ENCODE results near the gene RBPJ.
A peak's percentile ranks its signal among the peaks of the same experiment; 100 is the strongest.

Gene RBPJ

DNA sequence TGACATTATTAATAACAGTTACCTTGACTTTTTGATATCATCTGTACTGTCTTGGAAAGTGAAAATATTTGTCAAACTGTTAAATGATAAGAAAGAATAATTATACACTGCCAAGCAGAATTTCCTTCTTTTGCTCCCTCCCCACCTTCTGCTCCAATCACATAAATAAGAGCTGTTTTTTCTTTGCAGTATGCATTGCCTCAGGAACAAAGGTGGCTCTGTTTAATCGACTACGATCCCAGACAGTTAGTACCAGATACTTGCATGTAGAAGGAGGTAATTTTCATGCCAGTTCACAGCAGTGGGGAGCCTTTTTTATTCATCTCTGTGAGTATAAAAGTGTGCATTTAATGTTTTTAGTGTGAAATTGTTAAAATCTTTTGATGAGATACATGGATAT lies 103.3 kb downstream of the RBPJ start:
- ATAC-seq, result no peak

DNA sequence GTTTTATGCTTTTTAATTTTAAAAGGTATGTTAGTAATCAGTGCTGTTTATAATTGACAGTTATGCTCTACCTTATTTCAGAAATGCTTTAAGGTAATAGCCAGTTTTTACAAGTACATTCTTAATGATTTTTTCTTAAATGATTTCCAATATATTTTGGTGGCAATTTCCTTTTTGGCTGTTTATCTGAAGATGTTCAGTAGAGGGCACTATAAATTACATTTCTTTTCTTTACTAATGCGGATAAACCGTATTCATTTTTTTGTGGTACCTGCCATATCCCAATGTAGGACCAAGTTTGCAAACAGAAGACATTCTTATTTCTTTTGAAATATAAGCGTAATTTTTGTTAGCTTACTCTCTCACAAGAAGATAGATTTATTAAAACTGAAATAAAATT lies 104.0 kb downstream of the RBPJ start:
- no peak for ATAC-seq

DNA sequence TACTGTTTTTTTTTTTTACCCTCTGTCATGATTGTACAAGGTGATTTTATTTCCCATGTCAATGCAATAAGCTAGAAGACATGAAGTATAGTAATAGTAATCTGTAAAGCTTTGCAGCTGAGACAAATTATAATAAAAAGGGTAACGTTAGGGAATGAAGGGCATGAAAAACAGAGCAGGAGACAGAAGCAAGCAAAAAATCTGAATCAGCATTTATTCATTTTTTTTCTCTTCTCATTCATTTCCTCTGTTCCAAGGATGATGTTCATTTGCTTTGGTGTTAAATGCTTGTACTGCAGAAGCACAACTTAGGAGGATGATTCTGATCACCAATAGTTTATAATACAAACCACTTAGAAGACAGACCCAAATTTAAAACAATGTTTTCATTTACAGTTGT lies 105.1 kb downstream of the RBPJ start:
- no peak for ATAC-seq

DNA sequence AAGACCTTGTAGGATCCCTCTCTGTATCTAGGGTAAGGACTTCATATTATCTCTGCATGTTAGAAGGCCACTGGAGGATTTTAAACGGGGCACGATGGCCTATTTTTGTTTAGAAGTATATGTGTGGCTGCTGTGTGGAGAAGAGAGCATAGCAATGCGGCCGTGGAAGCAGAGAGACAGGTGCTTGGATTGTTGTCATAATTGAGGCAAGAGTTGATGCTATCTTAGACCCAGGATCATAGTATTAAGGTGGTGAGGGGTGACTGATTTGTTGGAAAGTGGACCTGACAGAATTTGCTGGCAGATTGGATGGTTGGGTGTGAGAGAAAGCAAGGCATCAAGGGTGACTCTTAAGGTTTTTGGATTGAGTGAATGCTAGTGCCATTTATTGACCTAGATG lies 106.1 kb downstream of the RBPJ start:
- ATAC-seq, result no peak

DNA sequence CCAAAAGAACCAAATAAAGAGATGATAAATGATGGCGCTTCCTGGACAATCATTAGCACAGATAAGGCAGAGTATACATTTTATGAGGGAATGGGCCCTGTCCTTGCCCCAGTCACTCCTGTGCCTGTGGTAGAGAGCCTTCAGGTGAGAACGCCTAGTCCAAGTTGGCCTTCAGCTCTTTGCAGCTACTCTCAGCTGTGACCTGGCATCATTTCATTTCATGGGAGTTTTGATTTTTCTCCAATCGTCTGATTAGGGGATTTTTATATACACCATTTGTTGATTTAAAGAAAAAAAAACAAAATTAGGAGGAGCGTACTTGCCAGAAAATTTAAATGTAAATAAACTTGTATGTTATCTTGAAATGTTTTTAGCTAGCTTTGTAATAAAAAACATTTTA lies 109.1 kb downstream of the RBPJ start:
- ATAC-seq, result no peak

DNA sequence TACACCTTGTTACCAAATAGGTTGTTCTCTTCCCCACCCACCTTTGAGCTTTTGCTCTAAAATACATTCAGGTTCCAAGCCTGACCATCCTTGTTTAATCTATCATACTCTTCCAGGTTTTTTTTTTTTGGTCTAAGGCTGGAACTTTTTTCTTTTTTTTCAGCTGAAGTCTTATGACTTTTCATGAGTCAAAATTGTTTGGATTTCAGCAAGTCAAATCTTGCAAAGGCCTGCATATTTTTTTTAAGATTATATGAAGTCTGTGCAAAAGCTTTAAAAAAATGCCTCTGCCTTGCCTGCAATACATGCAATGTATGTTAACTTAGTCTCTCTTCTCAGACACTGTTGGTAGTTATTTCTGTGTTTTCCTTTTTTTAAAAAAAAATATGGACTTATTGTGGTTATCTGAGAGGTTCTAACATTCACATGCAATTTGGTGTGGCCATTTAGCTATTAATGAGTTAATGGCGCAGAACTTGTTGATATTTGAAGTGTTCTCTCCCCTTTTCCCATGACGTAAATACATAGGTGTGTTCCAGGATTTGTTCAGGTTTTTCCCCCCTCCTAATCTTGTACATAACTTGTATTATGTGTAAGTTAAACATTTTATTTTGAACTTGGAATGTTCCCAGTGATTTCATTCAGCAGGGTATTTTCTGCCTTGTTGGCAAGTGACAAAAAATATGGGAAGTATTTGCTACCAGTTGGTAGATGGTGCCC lies 110.8 kb downstream of the RBPJ start:
- no peak for ATAC-seq

DNA sequence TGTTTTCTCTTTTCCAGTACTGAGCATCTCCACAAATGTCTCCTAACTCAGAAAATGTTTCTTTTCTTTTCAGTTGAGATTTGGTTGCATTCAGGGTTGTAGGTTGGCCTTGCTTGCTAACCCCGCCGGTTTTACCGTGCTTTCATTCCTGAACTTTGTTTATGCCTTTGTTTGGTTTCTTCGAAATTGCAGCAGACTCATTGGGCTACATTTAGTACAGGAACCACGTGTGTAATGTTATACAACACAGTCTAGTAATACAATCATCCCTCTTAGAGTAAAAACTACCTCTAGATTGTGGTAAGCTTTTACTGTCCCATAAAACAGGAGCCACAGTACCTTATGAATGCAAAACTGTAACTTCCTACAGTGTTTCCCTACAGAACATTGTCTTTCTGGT lies 111.6 kb downstream of the RBPJ start:
- no peak for ATAC-seq

DNA sequence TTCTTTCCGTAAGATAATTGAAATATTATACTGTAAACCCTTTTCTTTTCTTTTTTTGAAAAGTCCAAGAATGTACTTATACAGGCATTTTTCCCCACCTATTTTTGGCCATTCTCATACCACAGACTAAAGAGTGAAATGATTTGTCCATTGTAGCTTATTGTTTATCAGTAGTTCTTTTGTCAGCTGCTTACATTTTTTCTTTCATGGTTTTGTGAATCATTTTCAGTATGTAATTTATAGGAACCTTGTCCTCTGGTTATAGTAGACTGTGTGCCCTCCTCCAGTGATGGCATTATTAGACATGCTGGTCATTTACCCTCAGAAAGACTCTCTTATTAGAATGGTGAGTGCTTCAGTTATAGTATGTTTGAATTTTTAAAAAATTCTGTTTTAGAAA lies 112.7 kb downstream of the RBPJ start:
- ATAC-seq, result no peak

DNA sequence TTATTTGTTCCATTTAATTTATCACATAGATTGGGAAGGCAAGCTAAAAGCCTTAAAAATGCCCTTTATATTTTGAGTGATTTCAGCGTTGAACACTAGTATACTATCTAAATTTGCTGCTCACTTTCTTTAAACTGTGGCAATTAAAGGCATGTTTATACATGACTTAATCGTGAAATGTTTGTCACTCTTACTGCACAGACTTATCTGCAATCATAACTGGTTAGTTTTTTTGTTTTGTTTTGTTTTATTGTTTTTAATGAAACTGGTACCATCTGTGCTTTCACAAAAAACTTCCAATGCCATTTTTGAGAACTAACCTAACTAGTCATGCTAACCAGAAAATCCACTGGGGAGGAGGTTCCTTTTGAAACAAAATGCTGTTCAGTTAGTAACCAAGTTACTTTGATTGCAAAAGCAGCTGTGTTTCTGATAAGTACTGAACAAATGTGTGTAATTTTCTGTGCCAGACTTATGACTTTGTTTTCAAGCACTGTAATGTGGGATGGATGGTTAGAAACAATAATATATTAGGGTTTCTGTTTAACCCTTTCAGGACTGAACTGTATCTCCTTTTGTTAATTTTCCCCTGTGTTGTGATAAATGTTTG lies 113.3 kb downstream of the RBPJ start:
- ATAC-seq, result no peak

DNA sequence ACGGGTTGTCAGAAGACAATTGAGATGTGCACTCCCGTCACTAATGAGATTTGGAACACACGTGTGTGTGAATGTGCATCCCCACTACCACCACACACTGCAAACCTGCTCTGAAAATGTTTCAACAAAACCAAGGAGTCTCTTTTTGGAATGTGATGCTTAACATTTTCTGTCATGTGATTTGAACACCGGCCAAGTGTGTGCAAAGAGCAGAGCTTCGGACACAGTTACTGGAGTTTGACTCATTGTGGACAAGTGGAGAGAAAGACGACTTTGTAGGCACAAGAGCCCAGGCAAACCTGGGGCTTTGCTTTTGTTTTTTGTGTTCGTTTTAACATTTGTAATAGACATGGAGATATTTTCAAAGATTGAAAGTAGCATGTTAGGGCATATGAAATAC lies 120.3 kb downstream of the RBPJ start:
- no peak for ATAC-seq

DNA sequence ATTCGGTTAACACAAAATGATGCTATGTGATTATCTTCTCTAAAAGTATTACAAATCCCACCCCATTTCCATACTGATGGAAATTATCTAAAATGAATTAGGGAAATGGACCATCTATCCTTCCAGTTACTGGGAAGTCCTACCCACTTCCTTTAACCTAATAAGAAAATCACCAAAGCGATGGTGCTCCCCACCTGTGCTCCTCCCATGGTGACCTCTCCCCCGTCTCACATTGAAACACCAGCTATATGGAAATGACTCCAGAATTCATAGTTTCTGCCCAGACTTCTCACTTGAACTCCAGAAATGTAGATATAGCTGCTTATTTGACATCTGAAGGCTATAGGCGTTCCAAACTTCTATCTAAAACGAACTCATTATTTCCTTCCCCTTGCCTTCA lies 121.0 kb downstream of the RBPJ start:
- no peak for ATAC-seq

DNA sequence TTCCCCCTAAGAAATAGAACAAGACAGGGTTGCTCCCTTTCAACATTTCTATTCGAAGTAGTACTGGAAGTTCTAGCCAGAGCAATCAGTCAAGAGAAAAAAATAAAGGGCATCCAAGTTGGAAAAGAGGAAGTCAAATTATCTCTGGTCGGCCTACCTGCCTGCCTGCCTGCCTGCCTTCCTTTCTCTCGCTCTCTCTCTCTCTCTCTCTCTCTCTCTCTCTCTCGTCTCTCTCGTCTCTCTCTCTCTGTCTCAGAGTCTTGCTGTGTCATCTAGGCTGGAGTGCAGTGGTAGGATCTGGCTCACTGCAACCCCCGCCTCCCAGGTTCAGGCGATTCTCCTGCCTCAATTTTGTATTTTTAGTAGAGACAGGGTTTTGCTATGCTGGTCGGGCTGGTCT lies 126.6 kb downstream of the RBPJ start:
- ATAC-seq, result no peak

DNA sequence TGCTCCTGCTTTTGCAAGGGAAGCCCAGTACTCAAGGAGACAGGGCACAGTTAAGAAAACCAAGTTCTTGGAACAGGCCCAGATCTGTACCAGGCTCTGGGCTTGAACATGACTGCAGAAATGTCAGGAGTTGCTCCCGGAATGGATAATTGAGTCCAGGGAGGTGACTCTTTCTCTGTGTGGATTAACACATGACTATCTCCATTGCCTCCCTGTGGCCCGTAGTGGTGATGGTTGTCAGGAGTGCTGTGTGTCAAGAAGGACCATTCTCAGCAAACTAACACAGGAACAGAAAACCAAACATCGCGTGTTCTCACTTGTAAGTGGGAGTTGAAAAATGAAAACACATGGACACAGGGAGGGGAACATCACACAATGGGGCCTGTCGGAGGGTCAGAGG lies 129.6 kb downstream of the RBPJ start:
- no peak for ATAC-seq

DNA sequence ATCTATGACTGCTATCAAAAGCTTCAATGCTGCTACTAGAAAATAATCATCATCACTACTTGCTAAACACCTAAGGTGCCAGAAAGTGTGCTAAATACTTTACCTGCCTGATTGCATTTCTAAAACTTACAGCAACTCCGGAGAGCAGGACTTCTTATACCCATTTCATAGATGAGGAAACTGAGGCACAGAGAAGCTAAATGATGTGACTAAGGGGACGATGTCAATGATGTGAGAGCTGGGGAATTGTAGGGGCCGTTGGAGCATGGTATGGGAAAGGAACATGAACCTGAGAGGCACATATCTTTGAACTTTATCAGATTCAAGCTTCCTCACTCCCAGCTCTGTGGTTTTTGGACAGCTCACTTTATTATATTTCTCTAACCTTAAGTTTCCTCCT lies 130.8 kb downstream of the RBPJ start:
- no peak for ATAC-seq

DNA sequence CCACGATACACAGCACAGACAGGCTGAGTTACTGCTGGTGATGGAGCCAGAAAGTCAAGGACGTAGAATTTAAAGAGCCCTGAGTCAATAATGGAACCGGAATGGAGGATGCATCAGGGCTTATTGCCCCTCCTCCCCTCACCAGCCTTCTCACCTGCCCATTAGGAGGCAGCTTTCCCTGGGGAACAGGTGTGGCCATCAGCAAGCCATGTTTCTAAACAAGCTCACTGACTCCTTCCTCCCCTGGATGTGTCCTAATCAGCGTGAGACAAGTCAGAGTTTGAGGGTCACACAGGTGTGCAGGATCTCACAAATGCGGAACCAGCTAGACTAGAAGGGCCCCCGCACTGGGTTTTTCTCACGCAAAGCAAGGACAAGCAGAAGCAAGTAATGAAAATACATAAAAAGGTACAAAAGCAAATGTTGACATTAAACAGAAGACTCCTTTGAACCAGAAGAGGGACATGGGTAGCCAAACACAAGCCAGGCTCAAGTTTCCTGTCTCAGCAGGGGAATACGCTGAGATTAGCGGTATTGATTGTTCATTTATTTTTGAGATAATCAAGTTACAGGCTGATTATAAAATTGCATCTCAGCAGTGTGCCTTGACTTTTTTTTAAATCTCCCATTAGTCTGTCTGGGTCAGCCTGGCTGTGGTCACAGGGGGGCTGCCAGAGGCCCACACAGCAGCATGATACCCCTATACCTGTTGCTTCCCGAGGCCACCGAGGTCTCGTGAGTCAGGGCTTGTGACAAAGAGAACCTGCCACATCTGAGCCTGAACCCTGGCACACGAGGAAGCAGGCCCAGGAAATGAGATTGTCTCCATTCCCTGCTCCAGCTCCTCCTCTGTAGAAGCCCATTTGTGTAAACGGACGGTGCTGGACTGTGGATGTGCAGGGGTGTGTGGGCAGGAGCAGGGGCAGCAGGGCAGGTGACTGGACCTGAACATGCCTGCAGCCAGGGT lies 132.0 kb downstream of the RBPJ start:
- no peak for ATAC-seq

DNA sequence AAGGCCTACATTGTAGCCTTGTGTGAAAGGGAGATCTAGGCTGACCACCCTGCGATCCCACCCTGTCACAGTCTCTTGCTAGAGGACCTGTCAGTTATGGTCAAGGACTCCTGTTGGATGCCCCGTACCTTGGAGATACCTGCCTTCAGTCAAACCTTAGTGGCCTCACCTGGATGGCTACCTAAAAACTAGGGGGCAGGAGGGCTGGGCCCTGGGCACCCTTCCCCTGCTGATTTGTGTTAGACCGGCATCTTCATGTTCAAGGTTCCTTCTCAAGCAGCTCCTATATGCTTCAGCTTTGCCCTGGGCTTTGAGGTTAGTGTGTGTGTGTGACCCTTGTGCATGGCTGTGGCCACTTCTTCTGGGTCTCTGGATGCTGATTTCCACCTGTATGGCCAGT lies 134.1 kb downstream of the RBPJ start:
- no peak for ATAC-seq

DNA sequence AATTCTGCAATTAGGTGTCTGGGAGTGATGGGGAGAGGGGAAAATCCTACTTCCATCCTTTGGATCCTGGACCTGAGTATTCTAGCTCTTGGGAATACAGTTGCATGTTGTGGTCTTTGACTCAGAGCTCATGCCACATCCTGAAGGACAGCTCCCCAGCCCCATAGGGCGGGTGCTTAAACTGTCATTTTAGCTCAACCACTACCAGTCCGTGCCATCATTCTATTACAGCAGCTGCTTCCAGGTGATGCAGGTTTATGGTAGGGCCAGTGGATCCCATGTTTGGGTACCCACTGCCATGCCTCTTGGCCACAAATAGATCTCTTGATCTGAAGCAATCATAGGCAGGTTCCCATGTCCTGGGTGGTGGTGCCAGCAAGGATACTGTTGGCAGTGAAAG lies 134.8 kb downstream of the RBPJ start:
- ATAC-seq, result no peak

DNA sequence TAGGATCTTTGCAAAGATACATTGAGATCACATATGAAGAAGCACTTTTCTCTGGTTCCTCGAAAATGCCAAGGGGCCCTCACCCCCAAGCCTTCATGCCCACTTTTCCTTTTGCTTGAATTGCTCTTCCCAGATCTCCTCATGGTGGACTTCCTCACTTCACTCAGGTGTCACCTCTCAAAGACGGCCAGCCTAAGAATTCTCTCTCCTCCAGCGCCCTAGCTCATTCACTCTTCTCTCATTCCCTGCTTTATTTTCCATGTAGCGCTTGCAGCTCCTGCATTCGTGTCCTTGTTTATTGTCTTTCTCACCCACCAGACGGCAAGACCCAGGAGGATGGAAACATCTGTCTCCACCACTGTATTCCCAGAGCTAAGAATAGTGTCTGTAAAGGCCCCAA lies 136.6 kb downstream of the RBPJ start:
- no peak for ATAC-seq

DNA sequence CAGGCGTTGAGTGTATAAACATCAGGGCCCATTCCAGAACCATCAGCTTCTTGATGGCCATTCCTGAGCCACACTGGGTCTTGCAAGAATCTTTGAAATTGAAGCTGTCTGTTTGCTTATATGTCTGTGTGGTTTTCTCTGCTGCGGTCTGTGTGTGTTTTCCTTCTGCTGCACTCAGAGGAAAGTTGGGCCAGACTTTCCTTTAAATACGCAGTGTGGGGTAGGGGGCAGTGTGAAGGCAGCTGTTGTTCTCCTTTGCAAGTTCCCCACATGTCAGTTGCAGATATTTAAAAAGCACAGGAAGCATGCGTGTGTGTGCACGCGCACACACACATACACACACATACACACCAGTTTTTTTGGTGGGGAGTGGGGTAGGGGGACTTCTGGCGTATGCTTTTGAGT lies 137.3 kb downstream of the RBPJ start:
- ATAC-seq, result no peak

DNA sequence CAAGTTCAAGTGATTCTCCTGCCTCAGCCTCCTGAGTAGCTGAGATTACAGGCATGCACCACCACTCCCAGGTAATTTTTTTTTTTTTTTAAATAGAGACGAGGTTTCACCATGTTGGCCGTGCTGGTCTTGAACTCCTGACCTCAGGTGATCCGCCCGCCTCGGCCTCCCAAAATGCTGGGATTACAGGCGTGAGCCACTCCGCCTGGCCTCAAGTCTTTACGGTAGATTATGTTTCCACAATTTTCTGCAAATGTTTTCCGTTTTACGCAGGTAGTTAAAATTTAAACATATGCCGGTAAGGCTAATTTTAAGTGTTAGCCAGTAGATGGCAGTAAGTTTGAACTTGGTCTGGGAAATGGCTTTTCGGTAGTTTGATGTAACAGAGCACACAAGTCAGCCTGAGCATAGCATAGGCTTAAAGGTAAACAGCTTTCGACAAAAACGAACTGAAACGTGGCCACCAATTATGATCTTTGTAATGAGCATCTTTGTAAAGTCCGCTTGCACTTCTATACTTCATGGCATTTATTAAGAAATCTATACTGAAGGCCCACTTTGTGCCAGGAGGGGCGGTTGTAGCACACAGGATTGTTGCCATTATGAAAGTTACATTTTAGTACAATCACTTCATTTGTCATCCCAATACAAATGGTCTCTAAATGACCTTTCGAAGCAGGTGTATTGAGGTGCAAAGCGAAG lies 138.4 kb downstream of the RBPJ start:
- ATAC-seq, result peak; percentile 10 to 46

DNA sequence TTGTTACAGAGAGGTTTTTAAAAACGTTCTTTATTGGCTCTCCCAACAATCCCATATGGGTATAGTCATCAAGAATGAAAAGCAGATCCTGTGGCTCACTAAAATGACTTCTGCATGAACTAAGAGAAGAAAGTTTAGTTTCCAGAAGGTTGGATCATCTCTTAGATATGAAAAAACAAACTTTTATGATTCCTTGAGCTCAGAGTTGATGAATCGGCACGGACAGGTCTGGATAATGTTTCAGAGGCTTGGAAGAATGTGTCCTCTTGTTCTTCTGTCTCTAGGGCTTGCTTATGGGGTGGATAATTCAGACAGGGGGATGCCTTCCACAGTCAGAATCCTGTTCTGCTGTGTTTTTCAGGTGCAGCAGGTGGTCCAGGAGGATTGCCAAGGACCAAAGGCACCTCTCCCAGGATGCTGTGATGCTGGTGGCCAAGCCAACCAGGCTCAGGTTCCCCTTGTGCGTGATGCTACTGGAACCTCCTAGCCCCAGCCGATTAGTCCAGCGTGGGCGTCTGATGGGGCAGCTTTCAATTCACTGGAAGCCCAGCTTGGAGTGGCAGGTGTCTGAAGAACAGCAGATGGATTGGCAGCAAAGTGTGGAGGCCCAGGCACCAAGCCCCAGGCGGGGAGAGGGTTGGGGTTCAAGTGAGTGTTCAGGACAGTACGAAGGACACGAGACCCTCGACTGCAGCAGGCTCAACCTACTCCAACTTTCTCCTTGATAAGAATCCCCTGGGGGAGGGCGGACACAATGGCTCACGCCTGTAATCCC lies 139.1 kb downstream of the RBPJ start:
- no peak for ATAC-seq

DNA sequence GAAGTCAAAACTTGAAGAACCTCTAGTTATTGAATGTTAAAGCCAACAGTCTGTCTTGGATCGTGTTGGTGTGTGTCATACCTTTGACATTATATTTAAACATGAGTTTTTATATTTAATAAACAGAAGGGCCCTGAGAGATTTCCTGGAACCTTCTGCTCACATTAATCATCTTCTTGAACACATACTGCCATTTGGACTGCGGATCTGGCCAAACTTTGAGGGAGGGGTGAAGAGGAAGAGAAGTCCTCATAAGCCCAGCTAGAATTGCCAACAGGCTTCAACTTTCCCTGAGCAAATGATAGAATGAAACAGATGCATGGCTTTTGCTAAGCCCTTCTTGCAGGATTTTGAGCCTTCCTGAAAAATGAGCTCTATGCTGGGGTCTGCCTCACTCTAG lies 142.1 kb downstream of the RBPJ start:
- ATAC-seq, result no peak

Measured in activated CD4-positive, CD25-positive, alpha-beta regulatory T cell treated with anti-CD3 and anti-CD28 coated beads, Interleukin-2, amount 50 U/mL, for 24 hours (primary cell).